ENCODE data around the gene FAM171A1. TPM values are rescaled to one million over a fixed set of nuclear protein-coding genes. Genes with fewer than 3 reads are reported as not detected.
"Not testable (repeated sequence)": the region's sequence is repeated elsewhere in the genome, so short reads cannot be mapped to it uniquely, and the experiment has no call there.

The FAM171A1 gene
- total RNA-seq, 2 experiments from 2014 or later: 4.8 to 5.2 TPM

DNA sequence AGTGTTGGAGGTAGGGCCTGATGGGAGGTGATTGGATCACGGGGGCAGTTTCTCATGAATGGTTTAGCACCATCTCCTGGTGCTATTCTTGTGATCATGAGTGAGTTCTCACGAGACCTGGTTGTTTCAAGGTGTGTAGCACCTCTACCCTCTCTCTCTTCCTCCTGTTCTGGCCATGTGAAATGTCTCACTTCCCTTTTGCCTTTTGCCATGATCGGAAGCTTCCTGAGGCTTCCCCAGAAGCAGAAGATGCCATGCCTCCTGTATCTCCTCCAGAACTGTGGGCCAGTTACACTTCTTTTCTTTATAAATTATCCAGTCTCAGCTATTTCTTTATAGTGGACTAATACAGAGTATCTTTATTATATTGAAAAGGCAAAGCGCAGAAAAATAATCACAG is 90.1 kb downstream of the FAM171A1 start:
- H3K36me3 Mint-ChIP-seq (ENCODE audit: low read depth): no peaks in the 10 kb centered on the region
- no peak overlapping the region for H3K27ac Mint-ChIP-seq
- H3K9me3 Mint-ChIP-seq: no peaks in the 10 kb centered on the region
- no peaks in the 10 kb centered on the region for H3K27me3 Mint-ChIP-seq (ENCODE audit: low read depth)
- no peaks in the 10 kb centered on the region for H3K4me1 Mint-ChIP-seq (ENCODE audit: low read depth)
- no peak for DNase-seq
- intact Hi-C loops (cut with micrococcal nuclease): no loop called here
- H3K4me3 Mint-ChIP-seq: no peak overlapping the region
- CTCF ChIA-PET: interaction anchor here (0.7 to 0.8 kb wide), 2 partner anchors 70 to 111 kb away, joined by 3 to 5 read pairs; no protein-coding TSS in a partner anchor

DNA sequence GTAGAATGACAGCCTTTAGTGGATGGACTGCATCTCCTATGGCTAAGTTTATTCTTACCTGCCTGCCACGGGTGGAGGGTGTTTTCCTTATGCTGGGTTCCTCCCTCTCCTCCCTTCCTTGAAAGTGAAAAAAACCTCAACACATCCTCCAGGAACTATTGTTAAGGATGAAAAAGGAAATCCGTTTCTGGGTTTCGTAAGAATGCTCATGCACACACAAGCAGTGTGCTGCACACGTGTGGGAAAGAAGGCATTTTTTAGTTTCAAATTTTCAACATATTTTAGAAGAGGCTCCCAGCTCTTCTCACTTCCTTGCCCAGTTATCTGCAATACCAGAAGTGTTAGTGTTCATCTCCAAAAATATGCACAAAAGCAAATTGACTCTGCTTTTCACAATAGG is 90.6 kb downstream of the FAM171A1 start:
- CTCF ChIA-PET: interaction anchor here (0.7 kb wide), 1 partner anchor 70 kb away, joined by 5 read pairs; no protein-coding TSS in a partner anchor
- Mint-ChIP-seq H3K4me3 (no peak overlapping the region), H3K36me3 (ENCODE audit: low read depth) (no peaks in the 10 kb centered on the region), H3K27ac (no peak overlapping the region), H3K27me3 (ENCODE audit: low read depth) (no peaks in the 10 kb centered on the region), H3K4me1 (ENCODE audit: low read depth) (no peaks in the 10 kb centered on the region), H3K9me3 (no peaks in the 10 kb centered on the region)
- no peak for DNase-seq
- intact Hi-C loops (cut with micrococcal nuclease): no loop called here

DNA sequence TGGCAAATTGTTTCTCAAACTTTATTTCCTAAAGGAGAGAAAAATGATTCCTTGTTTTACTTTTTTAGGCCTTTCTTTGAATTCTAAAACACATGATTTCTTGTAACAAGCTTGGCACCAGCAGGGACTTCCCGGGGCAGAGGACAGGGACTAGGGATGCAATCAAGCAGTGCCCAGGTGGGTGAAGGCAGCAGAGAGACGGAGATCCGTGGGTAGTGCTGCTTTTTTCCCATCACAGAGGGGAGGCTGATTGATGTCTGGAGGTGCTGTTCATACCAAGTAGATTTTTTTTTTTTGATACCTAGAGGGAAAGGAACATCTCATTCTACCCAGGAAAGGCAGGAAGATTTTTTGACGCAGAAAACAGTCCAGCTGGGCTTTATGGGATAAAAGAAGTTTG is 91.9 kb downstream of the FAM171A1 start:
- no peaks in the 10 kb centered on the region for H3K9me3 Mint-ChIP-seq
- H3K36me3 Mint-ChIP-seq (ENCODE audit: low read depth): peaks cover under 1% of the 10 kb centered on the region
- no peak overlapping the region for H3K27ac Mint-ChIP-seq
- no peak overlapping the region for H3K4me3 Mint-ChIP-seq
- DNase-seq: no peak
- intact Hi-C loops (cut with micrococcal nuclease): no loop called here
- no peaks in the 10 kb centered on the region for H3K4me1 Mint-ChIP-seq (ENCODE audit: low read depth)
- H3K27me3 Mint-ChIP-seq (ENCODE audit: low read depth): no peaks in the 10 kb centered on the region
- CTCF ChIA-PET: no interaction called here

GRCh38 chr10:15278786-15279185 is 92.3 kb downstream of the FAM171A1 start:
- no peaks in the 10 kb centered on the region for H3K27me3 Mint-ChIP-seq (ENCODE audit: low read depth)
- H3K4me1 Mint-ChIP-seq (ENCODE audit: low read depth): no peaks in the 10 kb centered on the region
- CTCF ChIA-PET: no interaction called here
- intact Hi-C loops (cut with micrococcal nuclease): no loop called here
- no peaks in the 10 kb centered on the region for H3K9me3 Mint-ChIP-seq
- no peak overlapping the region for H3K4me3 Mint-ChIP-seq
- H3K27ac Mint-ChIP-seq: no peak overlapping the region
- DNase-seq: no peak
- H3K36me3 Mint-ChIP-seq (ENCODE audit: low read depth): peaks cover 2% of the 10 kb centered on the region

DNA sequence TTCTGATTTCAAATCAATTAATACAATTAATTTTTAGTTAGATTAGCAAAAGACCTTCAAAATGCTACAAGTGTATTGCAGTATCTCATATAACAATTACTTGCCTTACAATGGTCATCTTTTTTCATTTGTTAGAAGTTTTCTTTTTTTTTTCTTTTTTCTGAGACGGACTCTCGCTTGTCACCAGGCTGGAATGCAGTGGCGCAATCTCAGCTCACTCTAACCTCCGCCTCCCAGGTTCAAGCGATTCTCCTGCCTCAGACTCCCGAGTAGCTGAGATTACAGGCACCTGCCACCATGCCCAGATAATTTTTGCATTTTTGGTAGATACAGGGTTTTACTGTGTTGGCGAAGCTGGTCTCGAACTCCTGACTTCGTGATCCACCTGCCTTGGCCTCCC is 95.0 kb downstream of the FAM171A1 start:
- H3K27ac Mint-ChIP-seq; CTCF ChIA-PET; H3K9me3 Mint-ChIP-seq; H3K27me3 Mint-ChIP-seq (ENCODE audit: low read depth); intact Hi-C loops (cut with micrococcal nuclease); H3K36me3 Mint-ChIP-seq (ENCODE audit: low read depth); DNase-seq; H3K4me1 Mint-ChIP-seq (ENCODE audit: low read depth); H3K4me3 Mint-ChIP-seq: not testable (repeated sequence)

- H3K36me3 Mint-ChIP-seq (ENCODE audit: low read depth); H3K27ac Mint-ChIP-seq; H3K9me3 Mint-ChIP-seq; H3K27me3 Mint-ChIP-seq (ENCODE audit: low read depth); CTCF ChIA-PET; DNase-seq; H3K4me3 Mint-ChIP-seq; H3K4me1 Mint-ChIP-seq (ENCODE audit: low read depth); intact Hi-C loops (cut with micrococcal nuclease): not testable (repeated sequence)
These were observed 101.3 kb downstream of the FAM171A1 start for GRCh38 chr10:15269838-15270237.

GRCh38 chr10:15267496-15267895 is 103.6 kb downstream of the FAM171A1 start:
- no peak for DNase-seq
- Mint-ChIP-seq H3K36me3 (ENCODE audit: low read depth) (peaks cover 4% of the 10 kb centered on the region), H3K4me3 (no peak overlapping the region), H3K27ac (no peak overlapping the region), H3K27me3 (ENCODE audit: low read depth) (no peaks in the 10 kb centered on the region), H3K4me1 (ENCODE audit: low read depth) (no peaks in the 10 kb centered on the region), H3K9me3 (peaks cover 6% of the 10 kb centered on the region)
- CTCF ChIA-PET: no interaction called here
- intact Hi-C loops (cut with micrococcal nuclease): no loop called here

- H3K27ac Mint-ChIP-seq: no peak overlapping the region
- intact Hi-C loops (cut with micrococcal nuclease): no loop called here
- no peaks in the 10 kb centered on the region for H3K27me3 Mint-ChIP-seq (ENCODE audit: low read depth)
- CTCF ChIA-PET: interaction anchor here (0.7 kb wide), 1 partner anchor 15 kb away, joined by 3 read pairs; no protein-coding TSS in a partner anchor
- H3K4me3 Mint-ChIP-seq: no peak overlapping the region
- H3K36me3 Mint-ChIP-seq (ENCODE audit: low read depth): peaks cover 4% of the 10 kb centered on the region
- H3K4me1 Mint-ChIP-seq (ENCODE audit: low read depth): no peaks in the 10 kb centered on the region
- DNase-seq: no peak
- peaks cover 6% of the 10 kb centered on the region for H3K9me3 Mint-ChIP-seq
These were observed 105.0 kb downstream of the FAM171A1 start for GRCh38 chr10:15266117-15266516.

GRCh38 chr10:15265558-15265957 is 105.5 kb downstream of the FAM171A1 start:
- no peaks in the 10 kb centered on the region for H3K27me3 Mint-ChIP-seq (ENCODE audit: low read depth)
- no peak overlapping the region for H3K4me3 Mint-ChIP-seq
- H3K9me3 Mint-ChIP-seq: peaks cover 6% of the 10 kb centered on the region
- H3K4me1 Mint-ChIP-seq (ENCODE audit: low read depth): no peaks in the 10 kb centered on the region
- DNase-seq: no peak
- peaks cover 4% of the 10 kb centered on the region for H3K36me3 Mint-ChIP-seq (ENCODE audit: low read depth)
- intact Hi-C loops (cut with micrococcal nuclease): no loop called here
- CTCF ChIA-PET: no interaction called here
- H3K27ac Mint-ChIP-seq: no peak overlapping the region

DNA sequence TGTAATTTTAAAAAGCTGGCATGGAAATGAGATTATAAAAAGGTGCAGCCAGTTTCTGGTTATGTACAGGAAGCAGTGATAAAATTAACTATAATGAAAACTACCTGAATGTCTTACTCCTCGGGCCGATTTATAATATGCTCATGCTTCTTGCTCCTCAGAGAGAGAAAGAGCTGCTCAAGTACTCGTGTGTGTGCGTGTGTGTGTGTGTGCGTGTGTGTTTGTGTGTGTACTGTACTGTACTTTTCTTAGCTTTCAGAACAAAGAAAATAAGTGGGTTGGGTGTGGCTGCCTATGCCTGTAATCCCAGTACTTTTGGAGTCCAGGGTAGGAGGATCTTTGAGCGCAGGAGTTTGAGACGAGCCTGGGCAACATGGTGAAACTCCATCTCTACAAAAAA is 106.0 kb downstream of the FAM171A1 start:
- Mint-ChIP-seq H3K9me3 (peaks cover 6% of the 10 kb centered on the region), H3K27me3 (ENCODE audit: low read depth) (no peaks in the 10 kb centered on the region), H3K36me3 (ENCODE audit: low read depth) (peaks cover 4% of the 10 kb centered on the region), H3K4me1 (ENCODE audit: low read depth) (no peaks in the 10 kb centered on the region), H3K4me3 (no peak overlapping the region), H3K27ac (no peak overlapping the region)
- CTCF ChIA-PET: interaction anchor here (0.8 kb wide), 1 partner anchor 170 kb away, joined by 3 read pairs; no protein-coding TSS in a partner anchor
- intact Hi-C loops (cut with micrococcal nuclease): no loop called here
- no peak for DNase-seq

DNA sequence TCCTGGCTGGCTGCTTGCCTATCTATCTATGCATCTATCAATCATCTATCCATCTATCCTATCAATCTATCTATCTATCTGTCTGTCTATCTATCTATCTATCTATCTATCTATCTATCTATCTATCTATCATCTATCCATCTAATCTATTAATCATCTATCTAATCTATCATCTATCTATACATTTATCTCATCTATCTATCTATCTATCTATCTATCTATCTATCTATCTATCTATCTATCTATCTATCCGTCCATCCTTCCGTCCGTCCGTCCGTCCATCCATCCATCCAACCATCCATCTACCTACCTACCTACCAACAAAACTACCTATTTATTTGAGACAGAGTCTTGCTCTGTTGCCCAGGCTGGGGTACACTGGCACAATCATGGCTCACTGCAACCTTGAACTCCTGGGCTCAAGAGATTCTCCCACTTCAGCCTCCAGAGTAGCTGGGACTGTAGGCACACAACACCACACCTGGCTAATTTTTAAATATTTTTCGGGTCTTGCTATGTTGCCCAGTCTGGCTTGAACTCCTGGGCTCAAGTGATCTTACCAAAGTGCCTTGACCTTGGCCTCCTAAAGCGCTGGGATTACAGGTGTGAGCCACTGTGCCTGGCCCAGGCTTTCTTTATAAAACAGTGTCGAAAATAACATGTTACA is 107.3 kb downstream of the FAM171A1 start:
- Mint-ChIP-seq H3K36me3 (ENCODE audit: low read depth) (peaks cover 2% of the 10 kb centered on the region), H3K4me3 (no peak overlapping the region)

GRCh38 chr10:15262036-15262713 is 108.9 kb downstream of the FAM171A1 start:
- Mint-ChIP-seq H3K4me1 (ENCODE audit: low read depth) (no peaks in the 10 kb centered on the region), H3K27me3 (ENCODE audit: low read depth) (no peaks in the 10 kb centered on the region), H3K4me3 (no peak overlapping the region), H3K36me3 (ENCODE audit: low read depth) (no peaks in the 10 kb centered on the region), H3K27ac (no peak overlapping the region), H3K9me3 (no peaks in the 10 kb centered on the region)
- CTCF ChIA-PET: interaction anchor here (0.5 kb wide), 1 partner anchor 261 kb away, joined by 4 read pairs; no protein-coding TSS in a partner anchor
- DNase-seq: no peak
- intact Hi-C loops (cut with micrococcal nuclease): no loop called here

More for the DNA sequence above, 107.3 kb downstream of the FAM171A1 start:
- Mint-ChIP-seq H3K27me3 (ENCODE audit: low read depth) (no peaks in the 10 kb centered on the region), H3K27ac (no peak overlapping the region), H3K4me1 (ENCODE audit: low read depth) (no peaks in the 10 kb centered on the region), H3K9me3 (no peaks in the 10 kb centered on the region)
- intact Hi-C loops (cut with micrococcal nuclease): no loop called here
- no peak for DNase-seq
- CTCF ChIA-PET: interaction anchor here (0.6 to 0.8 kb wide), 2 partner anchors 164 to 171 kb away, joined by 3 to 5 read pairs; no protein-coding TSS in a partner anchor

GRCh38 chr10:15259136-15259535 is 112.0 kb downstream of the FAM171A1 start:
- DNase-seq: no peak
- no peak overlapping the region for H3K4me3 Mint-ChIP-seq
- H3K9me3 Mint-ChIP-seq: no peaks in the 10 kb centered on the region
- peaks cover 10% of the 10 kb centered on the region for H3K4me1 Mint-ChIP-seq (ENCODE audit: low read depth)
- H3K36me3 Mint-ChIP-seq (ENCODE audit: low read depth): no peaks in the 10 kb centered on the region
- CTCF ChIA-PET: interaction anchor here (0.5 to 0.7 kb wide), 4 partner anchors 10 to 389 kb away, joined by 3 to 6 read pairs (median 3); no protein-coding TSS in a partner anchor
- no peak overlapping the region for H3K27ac Mint-ChIP-seq
- no peaks in the 10 kb centered on the region for H3K27me3 Mint-ChIP-seq (ENCODE audit: low read depth)
- intact Hi-C loops (cut with micrococcal nuclease): no loop called here
